NCI-H2196 (cell line): ENCODE measurements around the gene GAL3ST1.
"Not testable (repeated sequence)": the region's sequence is repeated elsewhere in the genome, so short reads cannot be mapped to it uniquely, and the experiment has no call there.

Source experiments
- DNase-seq: peaks from one replicate; lab custom pipeline; 2025; ENCODE audit not compliant: unreplicated experiment; lab: John Stamatoyannopoulos, UW

GAL3ST1 gene

DNA sequence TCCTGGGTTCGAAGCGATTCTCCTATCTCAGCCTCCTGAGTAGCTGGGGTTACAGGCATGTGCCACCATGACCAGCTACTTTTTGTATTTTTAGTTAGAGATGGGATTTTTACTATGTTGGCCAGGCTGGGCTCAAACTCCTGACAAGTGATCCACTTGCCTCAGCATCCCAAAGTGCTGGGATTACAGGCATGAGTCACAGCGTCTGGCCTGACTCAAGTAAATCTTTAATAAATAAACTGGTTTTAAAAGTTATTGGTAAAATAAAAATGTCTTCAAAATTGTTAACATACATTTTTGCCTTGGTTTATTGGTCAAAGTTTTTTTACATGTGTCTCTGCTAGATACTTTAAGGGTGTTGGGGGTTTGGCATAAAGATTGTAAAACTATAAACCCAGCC is 24.5 kb upstream of the GAL3ST1 start:
- DNase-seq: no peak

DNA sequence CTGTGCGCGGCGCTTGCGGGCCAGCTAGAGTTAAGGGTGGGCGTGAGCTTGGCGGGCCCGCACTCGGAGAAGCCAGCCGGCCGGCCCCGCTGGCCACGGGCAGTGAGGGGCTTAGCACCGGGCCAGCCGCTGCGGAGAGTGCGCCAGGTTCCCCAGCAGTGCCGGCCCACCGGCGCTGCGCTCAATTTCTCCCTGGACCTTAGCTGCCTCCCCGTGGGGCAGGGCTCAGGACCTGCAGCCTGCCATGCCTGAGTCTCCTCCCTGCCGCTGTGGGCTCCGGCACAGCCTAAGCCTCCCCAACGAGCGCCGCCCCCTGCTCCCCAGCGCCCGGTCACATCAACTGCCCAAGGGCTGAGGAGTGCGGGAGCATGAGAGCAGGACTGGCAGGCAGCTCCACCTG is 22.4 kb upstream of the GAL3ST1 start:
- no peak for DNase-seq

DNA sequence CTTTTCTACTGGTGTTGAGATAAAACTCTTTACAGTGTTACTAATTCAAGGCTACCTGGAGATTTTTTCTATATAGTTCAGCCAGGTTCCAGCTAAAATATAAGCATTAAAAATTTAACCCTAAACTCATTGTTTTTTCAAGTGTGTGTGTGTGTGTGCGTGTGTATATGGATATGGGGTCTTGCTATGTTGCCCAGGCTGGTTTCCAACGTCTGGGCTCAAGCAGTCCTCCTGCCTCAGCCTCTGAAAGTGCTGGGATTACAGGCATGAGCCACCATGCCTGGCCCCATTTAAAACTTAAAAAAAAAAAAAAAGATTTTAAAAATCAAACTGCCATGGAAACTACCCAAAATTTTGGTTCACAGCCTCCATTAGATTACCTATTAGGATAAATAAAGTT is 21.7 kb upstream of the GAL3ST1 start:
- DNase-seq: no peak

DNA sequence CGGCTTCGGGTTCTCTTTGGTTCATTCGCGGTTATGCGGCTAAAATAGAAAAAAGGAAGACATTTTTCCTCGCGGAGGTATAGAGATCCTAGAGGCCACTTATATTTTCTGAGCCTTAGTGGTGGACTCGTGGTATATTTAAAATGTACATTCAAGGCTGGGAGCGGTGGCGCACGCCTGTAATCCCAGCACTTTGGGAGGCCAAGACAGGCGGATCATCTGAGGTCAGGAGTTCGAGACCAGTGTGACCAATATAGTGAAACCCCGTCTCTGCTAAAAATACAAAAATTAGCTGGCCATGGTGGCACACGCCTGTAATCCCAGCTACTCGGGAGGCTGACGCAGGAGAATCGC is 17.9 kb upstream of the GAL3ST1 start:
- not testable (repeated sequence) for DNase-seq

- DNase-seq: peak; percentile 91
Measured at GRCh38 chr22:30591588-30592359, 17.3 kb upstream of the GAL3ST1 start, which contains the start of gene PES1. Gene PES1 (minus strand): TSS chr22:30591910. CDS start chr22:30591833, 77 bp downstream.

DNA sequence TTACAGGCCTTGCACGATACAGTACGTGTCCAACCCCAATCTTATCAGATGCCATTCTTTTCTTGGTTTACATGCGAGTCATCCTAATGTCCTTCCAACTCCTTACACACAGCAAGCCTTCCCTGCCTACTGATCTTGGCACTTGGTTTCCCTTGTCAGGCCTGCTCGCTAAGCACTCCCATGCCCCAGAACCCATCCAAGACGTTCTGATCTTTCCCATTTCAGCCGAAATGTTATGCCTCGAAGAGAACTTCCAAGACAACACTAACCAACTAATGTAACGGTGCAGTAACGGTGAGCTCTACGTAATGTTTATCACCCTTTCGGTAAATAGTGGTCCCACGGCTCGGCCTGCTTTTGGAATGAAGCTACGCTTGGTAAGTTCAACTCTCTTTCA is 16.7 kb upstream of the GAL3ST1 start:
- no peak for DNase-seq

GRCh38 chr22:30586414-30586813 is 11.9 kb upstream of the GAL3ST1 start:
- DNase-seq: no peak

DNA sequence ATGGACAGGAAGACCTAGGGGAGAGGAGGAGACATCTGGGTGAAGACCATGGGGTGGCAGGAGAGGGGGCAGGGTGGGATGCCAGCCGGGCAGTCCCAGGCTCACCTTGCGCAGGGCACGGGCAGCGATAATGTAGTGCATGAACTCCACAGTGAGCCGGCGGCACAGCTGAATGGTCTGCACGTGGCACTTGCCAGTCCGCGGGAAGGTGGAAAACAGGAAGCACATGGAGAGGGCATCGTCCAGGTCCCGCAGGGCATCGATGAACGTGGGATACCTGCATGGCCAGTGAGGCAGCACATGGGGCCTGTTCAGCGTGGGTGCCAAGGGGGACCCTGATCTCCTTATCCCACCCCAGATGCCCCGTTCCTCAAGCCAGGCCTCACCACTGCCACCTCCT is 10.0 kb upstream of the GAL3ST1 start:
- DNase-seq: no peak

GRCh38 chr22:30582788-30583545 is 8.5 kb upstream of the GAL3ST1 start:
- no peak for DNase-seq

GRCh38 chr22:30582051-30582450 is 7.6 kb upstream of the GAL3ST1 start:
- no peak for DNase-seq

DNA sequence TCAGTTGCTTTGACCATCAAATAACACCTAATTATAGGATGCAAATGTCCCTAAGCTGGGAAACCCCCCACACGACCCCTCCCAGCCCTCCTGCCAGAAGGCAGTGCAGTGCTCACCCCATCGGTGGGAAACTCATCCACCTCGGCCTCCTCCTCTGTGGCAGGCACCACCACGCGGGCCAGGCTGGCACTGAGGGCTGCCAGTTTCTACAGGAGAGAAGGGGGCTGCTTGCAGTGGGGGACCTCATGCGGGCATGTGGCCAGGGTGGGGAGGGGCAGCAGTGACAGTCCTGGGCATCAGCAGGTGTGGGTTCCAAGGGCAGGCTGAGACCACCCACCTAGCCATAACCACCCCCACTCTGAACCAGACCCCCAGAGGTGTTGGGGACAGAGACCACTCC is 6.4 kb upstream of the GAL3ST1 start:
- DNase-seq: no peak

DNA sequence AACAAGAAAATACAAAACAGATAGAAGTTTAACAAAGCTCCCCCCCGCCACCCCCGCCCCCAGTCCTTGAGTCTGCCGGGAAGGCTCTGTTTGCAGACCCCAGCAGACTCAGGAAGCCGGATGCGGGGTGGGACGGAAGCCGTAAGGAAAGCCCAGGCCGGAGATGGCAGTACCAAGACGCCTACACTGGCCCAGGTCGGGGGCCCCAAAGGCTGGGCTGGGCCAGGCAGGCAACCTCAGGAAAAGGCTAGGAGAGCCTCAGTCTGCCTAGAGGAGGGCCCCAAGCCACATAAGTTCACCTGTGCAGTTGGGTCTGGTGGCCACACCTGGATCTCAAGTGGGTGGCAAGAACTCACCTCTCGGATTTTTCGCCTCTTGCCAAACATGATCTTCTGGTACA is 4.0 kb upstream of the GAL3ST1 start:
- no peak for DNase-seq

GRCh38 chr22:30575859-30576258 is 1.4 kb upstream of the GAL3ST1 start:
- DNase-seq: no peak

GRCh38 chr22:30574997-30575671 is 669 bp upstream of the GAL3ST1 start:
- no peak for DNase-seq

GRCh38 chr22:30573594-30574094 is 821 bp downstream of the GAL3ST1 start:
- peak; percentile 4 for DNase-seq

- no peak for DNase-seq
Measured at GRCh38 chr22:30572840-30573593, 1.4 kb downstream of the GAL3ST1 start.

GRCh38 chr22:30572210-30572609 is 2.3 kb downstream of the GAL3ST1 start:
- DNase-seq: no peak

DNA sequence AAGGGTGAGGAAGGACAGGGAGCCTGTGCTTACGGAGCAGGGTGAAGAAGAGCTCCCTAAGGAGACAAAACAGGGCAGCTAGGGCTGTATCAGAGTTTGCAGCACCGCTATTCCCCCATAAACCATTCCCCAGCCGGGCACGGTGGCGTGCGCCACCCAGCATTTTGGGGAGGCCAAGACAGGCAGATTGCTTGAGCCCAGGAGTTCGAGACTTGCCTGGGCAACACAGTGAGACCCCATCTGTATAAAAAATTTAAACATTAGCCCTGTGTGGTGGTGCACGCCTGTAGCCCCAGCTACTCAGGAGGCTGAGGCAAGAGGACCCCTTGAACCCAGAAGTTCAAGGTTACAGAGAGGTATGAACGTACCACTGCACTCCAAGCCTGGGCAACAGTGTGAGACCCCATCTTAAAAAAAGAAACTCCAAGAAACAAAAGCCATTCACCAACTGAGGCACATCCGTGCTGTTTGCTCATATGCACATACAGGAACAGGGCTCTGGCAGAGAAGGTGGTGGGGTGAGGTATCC is 4.7 kb downstream of the GAL3ST1 start:
- DNase-seq: no peak

DNA sequence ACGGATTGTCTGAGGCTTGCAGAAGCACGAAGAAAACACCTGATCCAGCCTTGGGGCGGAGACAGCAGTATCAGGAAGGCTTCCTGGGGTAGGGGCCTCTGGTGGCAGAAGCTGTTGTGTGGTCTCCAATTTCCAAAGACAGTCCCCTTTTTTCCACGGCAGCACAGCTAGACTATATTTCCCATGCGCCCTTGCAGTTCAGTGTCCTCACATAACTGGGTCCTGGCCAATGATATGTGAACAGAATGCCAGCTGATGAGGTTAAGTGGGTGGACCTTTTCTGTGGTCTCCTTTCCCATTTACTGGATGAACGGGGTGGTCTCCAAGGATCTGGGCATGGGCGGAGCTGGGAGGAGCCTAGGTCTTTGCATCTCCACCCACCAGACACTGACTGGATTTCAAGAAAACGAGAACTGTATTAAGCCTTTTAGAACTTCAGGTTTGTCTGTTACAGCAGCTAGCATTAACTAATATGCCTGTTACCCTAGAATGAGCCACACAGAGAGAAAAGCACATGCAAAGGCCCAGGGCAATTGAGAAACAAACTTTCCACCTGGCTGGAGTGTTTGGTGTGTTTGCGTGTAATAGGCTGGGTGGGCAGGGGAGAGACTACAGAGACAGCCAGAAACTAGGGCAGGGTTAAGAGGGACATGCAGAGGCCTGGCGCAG is 6.2 kb downstream of the GAL3ST1 start:
- no peak for DNase-seq

GRCh38 chr22:30567277-30567676 is 7.2 kb downstream of the GAL3ST1 start:
- not testable (repeated sequence) for DNase-seq
